ENCODE results near the gene PCSK7. TPM values are rescaled to one million over a fixed set of nuclear protein-coding genes. Genes with fewer than 3 reads are reported as not detected.

The PCSK7 gene
- total RNA-seq, 1 experiment from 2014 or later: 132 TPM

DNA sequence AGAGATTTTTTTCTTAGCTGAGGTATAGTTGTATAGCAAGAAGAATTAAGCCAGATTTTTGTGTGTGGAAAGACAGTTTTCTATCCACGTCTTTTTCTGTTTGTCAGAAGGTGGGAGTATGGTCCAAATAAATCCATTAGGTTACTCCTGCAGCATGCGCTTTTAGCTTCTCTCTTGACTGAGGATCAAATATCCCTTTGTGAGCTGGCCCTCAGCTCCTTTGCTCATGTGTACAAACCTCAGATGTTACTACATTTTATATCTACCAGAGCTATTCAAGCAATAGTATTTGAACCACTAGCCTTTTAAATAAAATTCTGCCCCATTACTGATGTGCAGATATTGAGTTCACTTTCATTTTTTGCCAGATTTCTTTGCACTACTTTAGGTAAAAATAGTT, 62.1 kb downstream of the PCSK7 start:
- no peaks in the 10 kb centered on the region; the same call in 1 of the 2 replicates for H3K36me3 ChIP-seq (ENCODE audit: control insufficient read depth, insufficient read depth, low read length)
- intact Hi-C loops (cut with micrococcal nuclease; ENCODE audit: unreplicated experiment): no loop called here
- Mint-ChIP-seq H3K27ac (ENCODE audit: unreplicated experiment) (no peak overlapping the region), H3K27me3 (ENCODE audit: insufficient read depth, unreplicated experiment) (no peaks in the 10 kb centered on the region), H3K4me3 (ENCODE audit: unreplicated experiment) (no peak overlapping the region), H3K36me3 (ENCODE audit: insufficient read depth, unreplicated experiment) (peaks cover 92% of the 10 kb centered on the region), H3K4me1 (ENCODE audit: low read depth, unreplicated experiment) (no peaks in the 10 kb centered on the region), H3K9me3 (ENCODE audit: unreplicated experiment) (no peaks in the 10 kb centered on the region)
- ChIA-PET POLR2A (interaction anchor here (0.6 to 0.8 kb wide), 3 partner anchors 9 to 81 kb away, joined by 4 to 6 read pairs (median 4); partner anchors contain the start of gene SIDT2), CTCF (interaction anchor here (0.6 kb wide), 1 partner anchor 16 kb away, joined by 4 read pairs; no protein-coding TSS in a partner anchor)
- H3K9me3 ChIP-seq: no peaks in the 10 kb centered on the region
- peaks cover 19% of the 10 kb centered on the region for H3K4me1 ChIP-seq
- no TSS peak for BruUV-seq (replicated peaks)
- TF ChIP-seq, protein P1, sequence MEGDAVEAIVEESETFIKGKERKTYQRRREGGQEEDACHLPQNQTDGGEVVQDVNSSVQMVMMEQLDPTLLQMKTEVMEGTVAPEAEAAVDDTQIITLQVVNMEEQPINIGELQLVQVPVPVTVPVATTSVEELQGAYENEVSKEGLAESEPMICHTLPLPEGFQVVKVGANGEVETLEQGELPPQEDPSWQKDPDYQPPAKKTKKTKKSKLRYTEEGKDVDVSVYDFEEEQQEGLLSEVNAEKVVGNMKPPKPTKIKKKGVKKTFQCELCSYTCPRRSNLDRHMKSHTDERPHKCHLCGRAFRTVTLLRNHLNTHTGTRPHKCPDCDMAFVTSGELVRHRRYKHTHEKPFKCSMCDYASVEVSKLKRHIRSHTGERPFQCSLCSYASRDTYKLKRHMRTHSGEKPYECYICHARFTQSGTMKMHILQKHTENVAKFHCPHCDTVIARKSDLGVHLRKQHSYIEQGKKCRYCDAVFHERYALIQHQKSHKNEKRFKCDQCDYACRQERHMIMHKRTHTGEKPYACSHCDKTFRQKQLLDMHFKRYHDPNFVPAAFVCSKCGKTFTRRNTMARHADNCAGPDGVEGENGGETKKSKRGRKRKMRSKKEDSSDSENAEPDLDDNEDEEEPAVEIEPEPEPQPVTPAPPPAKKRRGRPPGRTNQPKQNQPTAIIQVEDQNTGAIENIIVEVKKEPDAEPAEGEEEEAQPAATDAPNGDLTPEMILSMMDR (IDR thresholded peaks at IDR 0.05; ENCODE audit: insufficient read depth in 1 of 2, low read depth in 1 of 2, low read length in 1 of 2, severe bottlenecking in 1 of 2, unreplicated experiment in 1 of 2): no peak
- DNase-seq: no peak
- H3K27me3 ChIP-seq (replicated peaks; ENCODE audit: control insufficient read depth, insufficient read depth, low read length): no peaks in the 10 kb centered on the region
- no peak overlapping the region for H3K4me3 ChIP-seq (ENCODE audit: low read depth, low read length)

DNA sequence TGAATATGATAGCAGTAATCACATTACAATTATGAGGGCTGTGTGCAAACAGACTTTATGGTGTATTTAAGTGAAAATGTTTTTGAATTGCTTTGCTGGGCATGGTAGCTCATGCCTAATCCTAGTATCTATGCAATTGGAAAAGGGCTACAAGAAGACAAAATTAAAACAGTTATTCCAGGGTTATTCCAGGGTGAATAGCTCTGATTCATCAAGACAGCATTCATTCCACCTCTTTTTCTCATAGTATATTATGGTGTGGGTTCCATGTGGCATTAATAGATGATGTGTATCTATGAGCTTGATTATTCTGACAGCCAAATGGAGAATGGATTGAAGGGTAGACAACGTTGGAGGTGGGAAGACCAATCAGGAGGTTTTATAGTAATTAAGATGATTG, 65.4 kb downstream of the PCSK7 start:
- no peak for DNase-seq
- BruUV-seq (replicated peaks): no TSS peak
- H3K4me1 ChIP-seq: peaks cover 7% of the 10 kb centered on the region; the same call in 1 of the 2 replicates
- Mint-ChIP-seq H3K4me1 (ENCODE audit: low read depth, unreplicated experiment) (no peaks in the 10 kb centered on the region), H3K4me3 (ENCODE audit: unreplicated experiment) (no peak overlapping the region), H3K9me3 (ENCODE audit: unreplicated experiment) (no peaks in the 10 kb centered on the region), H3K36me3 (ENCODE audit: insufficient read depth, unreplicated experiment) (peaks cover 99% of the 10 kb centered on the region), H3K27me3 (ENCODE audit: insufficient read depth, unreplicated experiment) (no peaks in the 10 kb centered on the region), H3K27ac (ENCODE audit: unreplicated experiment) (no peak overlapping the region)
- H3K4me3 ChIP-seq (ENCODE audit: low read depth, low read length): no peak overlapping the region
- H3K9me3 ChIP-seq: no peaks in the 10 kb centered on the region
- ChIA-PET POLR2A (no interaction called here), CTCF (interaction anchor here (1.9 kb wide), 1 partner anchor 60 kb away, joined by 7 read pairs; no protein-coding TSS in a partner anchor)
- intact Hi-C loops (cut with micrococcal nuclease; ENCODE audit: unreplicated experiment): no loop called here
- no peaks in the 10 kb centered on the region for H3K27me3 ChIP-seq (replicated peaks; ENCODE audit: control insufficient read depth, insufficient read depth, low read length)
- peaks cover 9% of the 10 kb centered on the region for H3K36me3 ChIP-seq (ENCODE audit: control insufficient read depth, insufficient read depth, low read length)
- TF ChIP-seq, protein P1 (IDR thresholded peaks at IDR 0.05; ENCODE audit: insufficient read depth in 1 of 2, low read depth in 1 of 2, low read length in 1 of 2, severe bottlenecking in 1 of 2, unreplicated experiment in 1 of 2): no peak

DNA sequence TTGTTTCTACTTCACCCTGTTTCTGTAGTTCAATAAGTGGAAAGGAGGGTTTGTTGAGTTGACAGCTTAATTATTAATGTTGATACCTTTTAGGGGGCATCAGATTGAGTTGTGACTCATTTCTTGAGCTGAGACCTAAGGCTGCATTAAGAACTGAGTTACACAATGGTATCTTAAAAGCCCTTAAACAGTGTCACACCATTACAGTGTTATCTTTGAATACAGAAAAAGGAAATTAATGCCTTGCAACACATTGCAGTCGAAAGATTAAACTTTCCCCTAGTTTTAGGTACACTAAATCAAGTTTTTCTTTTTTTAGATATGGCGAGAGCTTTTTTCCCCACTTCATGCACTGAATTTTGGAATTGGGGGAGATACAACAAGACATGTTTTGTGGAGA, 71.0 kb downstream of the PCSK7 start:
- no peak for DNase-seq
- Mint-ChIP-seq H3K27me3 (ENCODE audit: insufficient read depth, unreplicated experiment) (no peaks in the 10 kb centered on the region), H3K9me3 (ENCODE audit: unreplicated experiment) (no peaks in the 10 kb centered on the region), H3K4me3 (ENCODE audit: unreplicated experiment) (no peak overlapping the region), H3K36me3 (ENCODE audit: insufficient read depth, unreplicated experiment) (peaks cover 97% of the 10 kb centered on the region), H3K27ac (ENCODE audit: unreplicated experiment) (no peak overlapping the region), H3K4me1 (ENCODE audit: low read depth, unreplicated experiment) (no peaks in the 10 kb centered on the region)
- H3K9me3 ChIP-seq: no peaks in the 10 kb centered on the region
- ChIA-PET POLR2A (no interaction called here), CTCF (interaction anchor here (1.5 kb wide), 1 partner anchor 17 kb away, joined by 3 read pairs; the partner anchor contains the start of gene PAFAH1B2)
- H3K36me3 ChIP-seq (ENCODE audit: control insufficient read depth, insufficient read depth, low read length): peaks cover 9% of the 10 kb centered on the region
- no peaks in the 10 kb centered on the region for H3K4me1 ChIP-seq
- BruUV-seq (replicated peaks): no TSS peak
- no peaks in the 10 kb centered on the region for H3K27me3 ChIP-seq (replicated peaks; ENCODE audit: control insufficient read depth, insufficient read depth, low read length)
- intact Hi-C loops (cut with micrococcal nuclease; ENCODE audit: unreplicated experiment): no loop called here
- no peak overlapping the region for H3K4me3 ChIP-seq (ENCODE audit: low read depth, low read length)
- TF ChIP-seq, protein P1 (IDR thresholded peaks at IDR 0.05; ENCODE audit: insufficient read depth in 1 of 2, low read depth in 1 of 2, low read length in 1 of 2, severe bottlenecking in 1 of 2, unreplicated experiment in 1 of 2): no peak

Measured in Caco-2 (cell line).